GOT3 (cell line): ENCODE data around the gene PRRX1.

Experiments
- DNase-seq: peaks from one replicate; lab custom pipeline; 2025; ENCODE audit warnings: mixed read lengths; lab: John Stamatoyannopoulos, UW

The PRRX1 gene

DNA sequence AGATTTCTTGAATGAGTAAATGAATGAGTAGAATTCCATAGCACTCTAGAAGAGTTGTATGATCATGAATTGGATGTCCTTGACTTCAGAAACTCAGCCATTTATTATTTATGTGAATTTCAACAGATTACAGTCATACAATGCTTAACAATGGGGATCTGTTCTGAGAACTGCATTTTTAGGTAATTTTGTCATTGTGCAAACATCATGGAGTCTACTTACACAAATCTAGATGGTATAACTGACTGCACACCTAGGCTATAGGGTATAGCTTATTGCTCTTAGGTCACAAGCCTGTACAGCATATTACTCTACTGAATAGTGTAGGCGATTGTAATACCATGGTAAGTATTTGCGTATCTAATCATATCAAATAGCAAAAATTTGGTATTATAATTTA lies 59.6 kb downstream of the PRRX1 start:
- DNase-seq: no peak

DNA sequence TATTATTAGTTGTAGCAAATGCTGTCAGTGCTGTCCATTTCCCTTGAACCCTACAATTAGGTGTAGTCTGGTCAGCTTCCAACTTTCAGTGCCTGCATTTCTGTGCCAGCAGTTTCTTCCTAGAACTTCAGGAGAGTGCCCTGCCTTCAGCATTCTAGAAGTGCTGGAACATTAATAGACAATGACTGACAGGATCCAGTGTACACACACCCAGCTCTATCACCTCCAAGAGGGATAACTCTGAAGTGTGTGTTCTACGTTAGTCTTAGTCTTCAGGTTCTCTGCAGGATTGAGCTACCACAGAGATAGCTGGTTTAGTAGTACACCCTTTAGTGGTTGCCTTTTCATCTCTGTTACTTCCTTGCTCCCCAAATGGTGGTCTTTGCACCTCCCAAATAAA lies 61.4 kb downstream of the PRRX1 start:
- DNase-seq: no peak

DNA sequence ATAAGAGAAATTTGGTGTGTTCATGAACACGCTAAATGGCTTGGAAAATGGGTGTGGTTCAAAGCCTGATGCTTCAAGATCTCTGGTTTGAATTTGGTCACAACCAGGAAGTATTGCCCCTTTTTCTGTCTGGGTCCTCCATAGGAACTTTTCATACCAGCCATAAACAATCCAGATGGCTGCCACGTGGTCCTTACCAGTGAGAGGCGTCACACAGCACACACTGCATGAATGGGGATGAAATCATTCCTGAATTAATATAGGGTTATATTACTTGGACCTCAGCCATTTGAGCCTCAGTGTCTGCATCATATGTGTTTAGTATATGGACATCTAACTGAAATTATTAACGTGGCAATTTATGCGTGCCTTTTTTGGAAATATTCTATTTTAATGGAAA lies 64.0 kb downstream of the PRRX1 start:
- no peak for DNase-seq

DNA sequence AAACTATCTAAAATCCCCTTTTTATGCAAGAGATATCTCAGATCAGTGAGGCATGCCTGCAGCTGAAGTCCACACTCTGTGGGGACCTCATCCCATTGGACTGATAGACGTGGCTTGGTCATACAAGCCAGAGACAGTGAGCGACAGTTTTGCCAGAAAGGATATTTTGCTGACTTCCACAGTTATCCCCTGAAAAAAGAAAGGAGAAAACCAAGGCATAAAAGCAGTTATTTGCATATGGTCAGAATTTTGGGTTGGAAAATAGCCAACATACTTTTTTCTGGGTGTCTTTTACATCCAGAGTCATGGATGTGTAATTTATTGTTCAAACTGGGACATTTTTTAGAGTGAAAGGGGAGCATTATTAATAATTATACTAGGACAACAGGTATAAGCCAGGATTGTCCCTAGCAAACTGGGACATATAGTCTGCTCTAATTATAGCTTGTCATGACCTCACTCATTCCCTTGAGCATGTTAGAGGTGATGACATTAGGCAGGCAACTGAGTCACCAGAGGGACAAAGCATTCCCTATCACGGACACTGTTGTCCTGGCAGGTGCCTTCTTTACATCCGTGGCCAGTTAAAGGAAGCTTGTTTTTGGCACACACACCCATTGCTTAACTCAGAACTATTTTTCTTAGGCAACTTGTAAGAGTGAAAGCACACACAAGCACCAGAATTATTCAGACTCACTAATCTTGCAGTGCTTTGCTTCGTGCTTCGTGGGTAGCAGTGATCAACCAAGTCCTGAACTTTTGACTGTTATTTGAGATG lies 65.5 kb downstream of the PRRX1 start:
- DNase-seq: no peak

DNA sequence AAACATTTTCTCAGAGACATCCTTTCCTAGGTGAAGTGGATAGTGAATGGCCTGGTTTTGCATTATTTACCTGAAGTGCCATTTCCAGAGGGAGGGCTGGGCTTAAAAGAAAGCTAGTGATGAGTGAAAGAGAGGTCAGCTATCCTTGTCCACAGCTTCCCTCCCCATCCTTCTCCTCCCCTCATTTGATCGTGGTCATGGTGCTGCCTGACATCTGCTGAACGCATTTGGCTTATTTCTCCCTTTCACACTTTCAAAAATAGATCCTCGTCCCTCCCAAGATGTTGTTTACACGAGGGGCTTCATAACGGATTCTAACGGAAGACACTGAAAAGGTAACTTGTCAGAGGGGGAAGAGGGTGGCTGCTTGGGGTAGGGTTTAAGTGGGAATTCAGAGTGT lies 66.1 kb downstream of the PRRX1 start:
- DNase-seq: no peak

DNA sequence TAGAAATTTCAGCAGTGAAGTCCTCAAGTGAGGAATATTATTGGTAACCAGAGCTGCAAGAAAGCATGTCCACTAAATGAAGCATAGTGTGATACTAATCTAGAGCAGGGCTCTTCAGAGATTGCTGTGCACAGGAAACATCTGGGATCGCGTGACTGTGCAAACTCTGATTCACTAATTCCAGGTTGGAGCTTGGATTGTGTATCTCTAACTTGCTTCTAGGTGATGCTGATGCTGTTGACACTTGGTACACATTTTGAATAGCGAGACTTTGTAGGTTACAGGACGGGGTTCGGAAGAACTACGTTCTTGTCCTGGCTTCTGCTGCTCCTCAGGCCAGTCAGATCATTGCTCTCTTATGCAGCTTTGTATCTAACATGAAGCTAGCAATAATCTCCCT lies 66.5 kb downstream of the PRRX1 start:
- DNase-seq: no peak

DNA sequence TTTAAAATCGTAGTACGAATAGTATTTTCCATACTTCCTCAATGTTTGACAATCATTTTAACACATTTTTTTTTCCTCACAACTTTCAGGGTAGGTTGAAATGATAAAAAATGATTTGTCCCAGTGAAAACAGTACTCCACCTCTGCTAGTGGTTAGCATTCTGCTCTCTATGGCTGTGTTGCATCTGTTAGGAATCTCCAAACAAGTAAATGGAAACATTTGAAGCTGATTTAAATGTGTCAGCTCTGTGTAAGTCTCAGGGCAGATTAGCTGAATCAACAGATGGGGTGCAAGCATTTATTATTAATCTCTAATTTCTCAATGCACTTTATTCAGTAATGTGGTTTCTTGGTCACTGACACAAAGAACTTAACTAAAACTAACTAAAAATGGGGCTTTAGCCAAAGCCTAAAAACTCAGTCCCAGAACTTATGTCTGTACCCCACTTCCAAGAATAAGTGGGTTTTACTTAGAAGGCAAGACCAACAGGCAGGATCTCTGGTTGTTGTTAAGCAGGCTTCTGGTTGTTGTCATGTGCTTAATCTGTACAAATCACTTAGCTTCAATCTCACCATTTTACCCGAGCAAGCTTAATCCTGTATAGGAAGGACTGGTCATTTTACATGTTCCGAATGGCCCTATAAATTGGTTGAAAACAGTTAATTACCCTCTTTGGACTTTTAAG lies 67.8 kb downstream of the PRRX1 start:
- DNase-seq: no peak

DNA sequence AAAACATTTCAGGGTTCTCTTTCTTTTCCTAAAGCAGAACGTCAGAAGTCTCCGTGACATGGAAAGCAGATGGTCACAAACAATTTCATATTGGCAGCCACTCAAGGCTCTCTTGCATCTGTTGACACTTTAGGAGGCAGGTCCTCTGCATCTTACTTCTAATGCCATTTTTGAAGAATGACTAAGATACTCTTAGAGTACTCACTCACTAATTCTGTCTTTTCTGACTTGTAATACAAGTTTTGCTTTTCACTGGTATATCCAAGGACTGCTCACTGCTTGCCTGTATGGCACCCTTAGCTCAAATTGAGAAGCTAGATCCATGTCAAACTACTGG lies 68.3 kb downstream of the PRRX1 start:
- no peak for DNase-seq

DNA sequence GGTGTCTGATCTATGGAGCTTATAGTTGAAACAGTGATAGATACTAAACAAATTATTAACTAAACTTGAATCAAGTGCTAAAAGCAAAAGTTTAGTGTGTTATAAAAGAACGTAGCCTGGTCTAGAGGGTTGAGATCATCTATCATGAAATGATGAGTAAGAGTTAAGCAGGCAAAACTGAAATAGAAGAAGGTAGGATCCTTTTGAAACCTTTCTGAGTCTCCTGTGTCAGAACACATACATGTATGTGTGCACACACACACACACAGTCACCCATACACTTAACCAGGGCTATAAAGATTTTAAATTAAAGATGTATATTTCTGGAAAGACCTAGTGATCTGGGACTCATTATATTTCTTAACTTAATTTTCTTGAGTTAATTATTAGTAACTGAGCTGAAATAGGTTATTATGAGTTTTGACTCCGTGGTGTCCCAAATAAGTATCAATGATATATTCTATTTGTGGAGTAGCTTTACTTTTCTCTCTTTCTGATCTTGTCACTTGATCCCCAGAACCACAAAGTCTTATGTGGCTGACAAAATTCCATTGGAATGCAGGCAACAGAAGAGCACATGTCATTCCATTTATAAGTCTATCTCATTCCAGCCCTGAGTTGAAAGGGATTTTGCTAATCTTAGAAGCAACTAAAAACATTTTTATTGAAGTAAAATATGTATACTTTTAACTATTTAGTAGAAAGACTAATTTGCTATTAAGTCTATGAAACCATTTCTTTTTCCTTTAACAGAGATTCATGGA lies 70.7 kb downstream of the PRRX1 start:
- no peak for DNase-seq

DNA sequence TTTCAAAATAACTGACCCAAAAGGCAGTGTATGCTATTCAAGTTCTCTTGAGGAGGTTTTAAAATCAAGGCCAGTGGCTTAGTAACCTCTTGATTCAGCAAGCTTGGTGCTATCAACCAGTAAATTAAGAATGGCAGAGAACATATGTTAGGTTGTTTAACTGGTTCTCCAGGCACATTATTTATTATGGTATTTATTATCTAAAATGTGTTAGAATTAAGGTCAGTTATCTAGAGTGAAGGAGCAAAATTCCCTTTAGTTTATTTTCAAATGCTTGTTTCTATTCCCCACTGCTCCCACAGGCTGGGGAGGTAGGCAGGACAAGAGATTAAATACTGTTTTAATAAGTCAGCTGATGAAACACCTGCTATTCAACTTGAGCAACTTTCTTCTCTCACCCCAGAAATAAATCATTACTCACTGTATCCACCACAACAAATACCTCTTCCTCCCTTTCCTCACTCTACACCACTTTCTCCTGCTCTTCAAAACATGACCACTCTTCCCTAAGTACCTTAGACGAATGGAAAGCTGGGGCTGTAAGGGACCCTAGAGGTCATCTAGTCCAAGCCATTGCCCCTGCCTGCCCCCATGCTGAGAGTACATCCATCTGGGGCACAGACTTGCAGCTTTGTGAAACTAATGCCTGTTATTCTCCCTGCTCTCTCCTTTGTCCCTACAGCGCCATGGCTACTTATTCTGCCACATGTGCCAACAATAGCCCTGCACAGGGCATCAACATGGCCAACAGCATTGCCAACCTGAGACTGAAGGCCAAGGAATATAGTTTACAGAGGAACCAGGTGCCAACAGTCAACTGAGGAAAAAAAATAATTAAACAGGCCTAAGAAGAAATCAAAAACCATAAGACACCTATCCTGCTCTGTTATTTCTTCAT lies 71.7 kb downstream of the PRRX1 start:
- no peak for DNase-seq

DNA sequence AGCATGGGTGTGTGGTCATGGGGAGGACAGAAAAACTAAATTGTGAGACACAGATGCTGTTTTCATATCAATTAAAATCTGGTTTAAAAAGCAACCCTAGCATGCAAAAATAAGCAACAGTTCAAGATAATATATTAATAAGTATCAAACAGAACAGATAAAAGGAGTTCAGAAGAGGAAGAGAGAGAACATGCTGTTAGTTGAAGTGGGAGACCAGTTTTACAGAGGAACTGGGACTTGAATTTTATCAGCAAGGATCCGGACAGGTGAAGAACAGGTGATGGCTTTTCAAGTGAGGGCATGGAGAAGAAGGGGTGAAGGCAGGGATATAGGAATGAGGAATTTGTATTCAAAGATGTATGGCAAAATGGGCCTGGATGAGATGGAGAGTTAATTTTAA lies 75.9 kb downstream of the PRRX1 start:
- DNase-seq: no peak

DNA sequence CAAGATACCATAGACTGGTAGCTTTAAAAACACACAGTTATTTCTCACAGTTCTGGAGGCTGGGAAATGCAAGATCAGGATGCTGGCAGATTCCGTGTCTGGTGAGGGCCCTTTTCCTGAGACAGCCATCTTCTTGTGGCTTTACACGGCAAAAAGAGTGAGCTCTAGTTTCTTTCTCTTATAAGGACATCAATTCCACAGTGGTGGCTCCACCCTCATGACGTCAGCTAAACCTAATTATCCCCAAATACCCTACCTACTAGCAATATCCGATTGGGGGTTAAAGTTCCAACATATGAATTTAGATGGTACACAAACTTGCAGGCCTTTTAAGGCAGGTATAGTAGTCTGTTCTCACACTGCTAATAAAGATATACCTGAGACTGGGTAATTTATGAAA lies 77.7 kb downstream of the PRRX1 start:
- no peak for DNase-seq

DNA sequence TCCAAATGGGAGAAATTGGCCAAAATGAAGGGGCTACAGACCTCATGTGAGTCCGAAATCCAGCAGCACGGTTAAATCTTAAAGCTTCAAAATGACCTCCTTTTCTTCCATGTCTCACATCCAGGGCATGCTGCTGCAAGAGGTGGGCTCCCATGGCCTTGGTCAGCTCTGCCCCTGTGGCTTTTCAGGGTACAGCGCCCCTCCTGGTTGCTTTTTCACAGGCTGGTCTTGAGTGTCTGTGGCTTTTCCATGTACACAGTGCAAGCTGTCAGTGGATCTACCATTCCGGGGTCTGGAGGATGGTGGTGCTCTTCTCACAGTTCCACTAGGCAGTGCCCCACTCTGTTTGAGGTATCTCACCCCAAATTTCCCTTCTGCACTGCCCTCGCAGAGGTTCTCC lies 78.7 kb downstream of the PRRX1 start:
- DNase-seq: no peak

DNA sequence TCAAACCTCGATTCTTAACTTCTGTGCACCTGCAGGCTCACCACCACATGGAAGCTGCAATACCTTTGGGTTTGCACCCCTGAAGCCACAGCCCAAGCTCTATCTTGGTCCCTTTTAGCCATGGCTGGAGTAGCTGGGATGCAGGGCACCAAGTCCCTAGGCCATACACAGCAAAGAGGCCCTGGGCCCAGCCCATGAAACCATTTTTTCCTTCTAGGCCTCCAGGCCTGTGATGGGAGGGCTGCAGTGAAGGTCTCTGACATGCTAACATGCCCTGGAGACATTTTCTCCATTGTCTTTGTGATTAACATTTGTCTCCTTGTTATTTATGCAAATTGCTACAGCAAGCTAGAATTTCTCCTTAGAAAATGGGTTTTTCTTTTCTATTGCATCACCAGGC lies 79.2 kb downstream of the PRRX1 start:
- DNase-seq: no peak

DNA sequence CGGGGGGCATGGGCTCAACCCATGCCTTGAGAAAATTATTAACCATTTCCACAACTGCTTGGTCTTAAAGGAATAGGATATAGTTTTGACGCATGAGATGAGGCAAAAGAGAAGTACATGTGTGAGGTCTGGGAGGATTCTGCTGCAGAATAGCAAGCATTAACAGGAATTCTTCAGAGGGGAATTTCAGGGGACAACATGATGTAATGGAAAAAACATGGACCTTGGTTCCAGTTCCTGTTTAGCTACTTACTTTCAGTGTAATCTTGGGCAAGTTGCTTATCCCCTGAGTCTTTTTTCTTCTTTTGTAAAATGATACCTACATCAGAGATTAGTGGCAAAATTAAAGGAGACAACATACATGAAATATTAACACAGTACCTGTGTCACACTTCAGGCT lies 85.6 kb downstream of the PRRX1 start:
- no peak for DNase-seq

DNA sequence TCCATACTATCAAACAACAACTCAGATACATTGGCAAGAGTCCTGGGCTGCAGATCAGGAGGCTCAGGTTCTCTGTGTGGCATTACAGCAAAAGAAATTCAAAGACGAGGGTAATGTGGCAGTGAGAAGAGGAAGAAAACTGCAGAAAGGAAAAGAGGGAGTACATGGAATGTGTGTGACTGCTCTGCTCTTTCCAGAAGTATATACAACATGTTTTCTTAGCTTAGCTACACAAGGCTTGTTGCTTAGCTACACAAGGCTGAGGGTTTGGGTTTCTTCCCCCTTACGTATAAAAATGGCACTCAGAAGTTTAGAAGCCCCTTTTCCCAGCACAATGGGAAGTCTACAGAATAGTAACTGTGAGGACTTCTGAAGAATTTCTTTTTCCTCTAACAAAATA lies 86.0 kb downstream of the PRRX1 start:
- DNase-seq: no peak

DNA sequence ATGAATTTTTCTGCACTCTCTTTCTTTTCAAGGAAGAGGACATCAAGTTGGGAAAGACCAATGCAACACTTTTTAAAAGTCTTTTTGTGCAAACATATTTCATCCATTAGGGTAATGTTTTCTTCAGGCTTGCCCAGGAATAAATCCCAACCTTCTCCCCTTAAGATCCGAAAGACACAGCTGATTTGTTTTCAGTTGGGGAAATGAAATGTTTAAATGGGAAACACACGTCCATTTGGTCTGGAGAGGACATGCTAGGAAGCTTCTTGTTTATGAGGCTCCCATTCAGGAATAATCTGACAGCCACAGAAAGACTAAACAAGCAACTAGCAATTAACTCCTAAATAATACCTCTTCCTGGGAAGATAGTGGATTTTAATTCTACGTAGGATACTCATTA lies 91.9 kb downstream of the PRRX1 start:
- no peak for DNase-seq

DNA sequence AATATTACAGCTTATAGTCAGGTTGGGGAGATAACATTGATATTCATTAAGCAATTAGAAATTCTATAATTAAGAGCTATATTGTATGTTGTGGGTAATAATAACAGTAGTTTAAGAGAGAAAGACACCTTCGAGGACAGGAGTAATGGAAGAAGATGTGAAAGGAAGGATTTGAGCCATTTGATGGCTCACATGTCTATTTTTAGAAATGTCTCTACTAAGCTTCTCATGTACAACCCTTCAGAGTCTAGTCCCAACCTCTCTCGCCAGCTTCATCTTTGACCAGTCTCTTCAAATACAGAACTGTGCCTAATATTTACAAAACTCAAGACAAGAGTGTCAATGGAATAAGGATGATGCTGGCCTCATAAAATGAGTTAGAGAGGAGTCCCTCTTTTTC lies 95.1 kb downstream of the PRRX1 start:
- DNase-seq: no peak

DNA sequence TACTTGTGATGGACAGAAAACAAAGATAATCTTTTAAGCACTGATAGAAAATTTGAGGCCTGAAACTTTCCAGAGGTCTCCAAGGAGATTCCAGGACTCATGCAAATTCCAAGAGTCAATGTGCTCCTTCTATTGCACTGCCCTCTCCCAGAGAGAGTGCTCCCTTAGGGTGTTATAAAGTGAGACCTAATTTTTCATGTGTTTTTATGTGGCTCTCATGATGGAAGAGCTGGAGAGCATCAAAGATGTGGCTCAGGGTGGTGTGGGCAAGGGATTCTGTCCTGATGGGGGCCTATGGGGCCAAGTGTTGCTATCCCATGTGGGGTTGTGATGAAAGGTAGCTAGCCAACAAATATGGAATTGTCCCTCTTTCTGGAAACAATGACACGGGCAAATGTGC lies 101.3 kb downstream of the PRRX1 start:
- no peak for DNase-seq

DNA sequence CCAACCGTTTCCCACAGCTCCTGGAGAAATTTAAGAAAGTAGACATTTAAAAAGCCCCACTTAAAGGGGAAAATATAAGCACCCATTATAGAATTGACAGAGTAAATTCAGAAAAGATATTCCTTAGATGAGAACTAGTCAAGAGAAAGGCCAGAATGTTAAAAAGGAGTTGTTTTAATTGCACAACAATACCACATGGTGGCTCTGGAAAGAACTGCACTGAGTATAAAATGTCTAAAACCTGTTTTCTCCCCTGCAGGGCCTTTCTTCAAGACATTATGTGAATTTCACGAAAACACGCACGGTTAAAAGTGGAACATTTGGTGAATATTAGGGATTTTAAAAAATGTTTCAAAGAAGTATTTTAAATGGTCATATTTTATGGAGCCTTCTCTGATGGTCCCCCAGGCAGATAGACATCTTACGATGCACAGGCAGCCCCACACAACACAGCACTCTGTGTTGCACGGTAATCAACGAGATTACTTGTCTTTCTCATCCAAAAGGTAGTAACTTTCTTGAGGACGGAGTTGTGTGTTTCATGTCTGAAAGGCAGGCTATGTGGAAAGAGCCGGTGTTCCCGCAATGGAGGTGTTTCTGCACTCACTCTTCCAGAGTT lies 101.9 kb downstream of the PRRX1 start:
- DNase-seq: no peak

DNA sequence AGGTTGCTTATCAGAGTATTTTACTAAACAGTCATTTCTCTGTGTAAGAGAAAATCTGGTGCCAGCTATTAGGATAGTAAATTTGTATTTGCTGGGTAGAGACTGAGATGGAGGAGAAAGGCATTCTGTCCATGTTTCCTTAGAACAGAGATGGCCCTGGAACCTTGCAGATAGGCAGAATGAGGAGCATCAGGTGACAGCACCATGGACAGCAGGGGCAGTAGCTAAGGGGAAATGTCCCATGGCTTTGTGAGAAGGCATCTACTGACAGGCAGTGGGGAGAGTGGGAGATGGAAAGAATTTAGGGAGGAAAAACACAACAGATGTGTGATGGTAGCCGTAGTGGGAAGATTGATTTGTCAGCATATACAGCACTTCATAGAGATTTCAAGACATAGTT lies 105.0 kb downstream of the PRRX1 start:
- DNase-seq: no peak

DNA sequence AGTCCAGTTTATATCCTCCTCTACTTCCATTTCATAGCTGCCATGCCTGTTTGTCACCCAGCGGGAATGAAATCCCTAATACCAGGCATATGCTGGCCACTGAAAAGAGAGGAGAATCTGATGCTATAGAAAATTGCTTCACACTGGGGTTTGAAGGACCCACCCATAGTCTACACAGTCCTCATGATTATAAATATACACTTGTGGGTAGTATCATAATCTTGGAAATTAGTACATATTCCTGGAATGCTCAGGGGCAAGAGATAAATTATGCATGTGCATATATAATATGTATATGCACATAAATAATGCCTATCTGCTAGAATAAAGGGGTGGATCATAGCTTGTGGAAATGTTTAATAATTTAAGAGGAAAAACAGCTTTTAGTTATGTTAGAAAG lies 105.8 kb downstream of the PRRX1 start:
- DNase-seq: no peak
